ENCODE data around the gene PPP6R2.

Gene PPP6R2

GRCh38 chr22:50401907-50402306 is 58.8 kb downstream of the PPP6R2 start:
- H3K36me3 ChIP-seq (ENCODE audit: control insufficient read depth in 2 of 2, insufficient read depth in 1 of 2, low read length in 2 of 2) = peaks cover 12 to 53% of the 10 kb centered on the region in 2 experiments; a peak in 2 of 3 replicates
- no peaks in the 10 kb centered on the region for H3K9me3 ChIP-seq (ENCODE audit: control insufficient read depth, insufficient read depth, low read depth, low read length)
- CTCF ChIA-PET = no interaction called here
- peaks cover 6% of the 10 kb centered on the region for H3K4me1 ChIP-seq (ENCODE audit: control insufficient read depth, insufficient read depth, low read length)
- no peak overlapping the region; the same call in 1 of the 2 replicates for H3K27ac ChIP-seq (ENCODE audit: extremely low read depth, low read depth, low read length)
- H3K4me3 ChIP-seq (ENCODE audit: low read depth, low read length) = no peak overlapping the region
- TF ChIP-seq ZNF548 (tag by site-specific recombination; IDR thresholded peaks at IDR 0.05) (no peak), ZNF701 (tag by site-specific recombination; IDR thresholded peaks at IDR 0.05) (no peak), ZNF391 (tag by site-specific recombination; IDR thresholded peaks at IDR 0.05; ENCODE audit: borderline replicate concordance, low read depth) (no peak), ZNF776 (tag by site-specific recombination; IDR thresholded peaks at IDR 0.05; ENCODE audit: borderline replicate concordance) (no peak), ZBTB7A (tag by site-specific recombination; IDR thresholded peaks at IDR 0.05; ENCODE audit: low read depth) (no peak), ZNF664 (tag by site-specific recombination; IDR thresholded peaks at IDR 0.05) (no peak), ELK4 (IDR thresholded peaks at IDR 0.05; ENCODE audit: borderline replicate concordance, low read depth, low read length) (no peak), ZNF211 (tag by site-specific recombination; IDR thresholded peaks at IDR 0.05; ENCODE audit: low read depth) (no peak)
- POLR2A ChIA-PET = no interaction called here

DNA sequence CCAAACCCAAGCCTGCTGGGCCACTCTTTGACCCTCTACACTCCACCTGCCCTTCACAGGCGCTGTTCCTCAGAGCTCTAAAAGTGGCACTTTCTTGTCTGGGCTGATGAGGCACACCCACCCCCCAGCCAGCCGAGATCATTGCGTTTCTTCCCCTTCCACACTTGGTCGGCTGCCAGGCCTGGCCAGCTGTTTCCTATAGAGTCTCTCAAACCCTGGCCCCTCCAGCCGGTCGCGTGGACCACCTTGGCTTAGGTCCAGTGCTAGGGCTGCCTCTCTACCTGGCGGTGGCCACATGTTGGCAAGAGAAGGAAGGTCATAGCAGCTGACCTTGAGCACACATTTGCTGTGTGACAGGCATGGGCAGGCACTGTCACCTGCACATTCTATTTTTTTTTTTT is 60.6 kb downstream of the PPP6R2 start:
- ChIA-PET CTCF (interaction anchor here (0.6 kb wide), 2 partner anchors 25 to 49 kb away, joined by 4 read pairs; no protein-coding TSS in a partner anchor), POLR2A (interaction anchor here (0.6 to 1.1 kb wide), 2 partner anchors 9 to 14 kb away, joined by 3 to 6 read pairs; no protein-coding TSS in a partner anchor)
- Histone ChIP-seq H3K9me3 (ENCODE audit: control insufficient read depth, insufficient read depth, low read depth, low read length) (no peaks in the 10 kb centered on the region), H3K36me3 (ENCODE audit: control insufficient read depth in 2 of 2, insufficient read depth in 1 of 2, low read length in 2 of 2) (peaks cover 24 to 71% of the 10 kb centered on the region in 2 experiments; a peak in 2 of 3 replicates), H3K4me3 (ENCODE audit: low read depth, low read length) (no peak overlapping the region), H3K4me1 (ENCODE audit: control insufficient read depth, insufficient read depth, low read length) (no peaks in the 10 kb centered on the region), H3K27ac (ENCODE audit: extremely low read depth, low read depth, low read length) (no peak overlapping the region)
- TF ChIP-seq MYNN (tag by site-specific recombination; IDR thresholded peaks at IDR 0.05; ENCODE audit: borderline replicate concordance) (no peak), ZNF2 (tag by site-specific recombination; IDR thresholded peaks at IDR 0.05) (no peak), ZBTB10 (tag by site-specific recombination; IDR thresholded peaks at IDR 0.05) (no peak), GLIS2 (tag by site-specific recombination; IDR thresholded peaks at IDR 0.05) (no peak), ZNF704 (tag by site-specific recombination; IDR thresholded peaks at IDR 0.05) (no peak), ZNF610 (tag by site-specific recombination; IDR thresholded peaks at IDR 0.05; ENCODE audit: borderline replicate concordance) (no peak), ZNF239 (tag by site-specific recombination; IDR thresholded peaks at IDR 0.05) (no peak), INSM2 (tag by site-specific recombination; IDR thresholded peaks at IDR 0.05) (no peak), GLIS1 (tag by site-specific recombination; IDR thresholded peaks at IDR 0.05) (no peak), ZNF19 (tag by site-specific recombination; IDR thresholded peaks at IDR 0.05; ENCODE audit: low read depth) (no peak), ZNF514 (tag by site-specific recombination; IDR thresholded peaks at IDR 0.05) (no peak), IKZF3 (tag by site-specific recombination; IDR thresholded peaks at IDR 0.05) (no peak)
- TF ChIP-seq, protein P1, sequence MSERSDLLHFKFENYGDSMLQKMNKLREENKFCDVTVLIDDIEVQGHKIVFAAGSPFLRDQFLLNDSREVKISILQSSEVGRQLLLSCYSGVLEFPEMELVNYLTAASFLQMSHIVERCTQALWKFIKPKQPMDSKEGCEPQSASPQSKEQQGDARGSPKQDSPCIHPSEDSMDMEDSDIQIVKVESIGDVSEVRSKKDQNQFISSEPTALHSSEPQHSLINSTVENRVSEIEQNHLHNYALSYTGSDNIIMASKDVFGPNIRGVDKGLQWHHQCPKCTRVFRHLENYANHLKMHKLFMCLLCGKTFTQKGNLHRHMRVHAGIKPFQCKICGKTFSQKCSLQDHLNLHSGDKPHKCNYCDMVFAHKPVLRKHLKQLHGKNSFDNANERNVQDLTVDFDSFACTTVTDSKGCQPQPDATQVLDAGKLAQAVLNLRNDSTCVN (tag by site-specific recombination; optimal IDR thresholded peaks at IDR 0.05) = no peak
- TF ChIP-seq, protein P2, sequence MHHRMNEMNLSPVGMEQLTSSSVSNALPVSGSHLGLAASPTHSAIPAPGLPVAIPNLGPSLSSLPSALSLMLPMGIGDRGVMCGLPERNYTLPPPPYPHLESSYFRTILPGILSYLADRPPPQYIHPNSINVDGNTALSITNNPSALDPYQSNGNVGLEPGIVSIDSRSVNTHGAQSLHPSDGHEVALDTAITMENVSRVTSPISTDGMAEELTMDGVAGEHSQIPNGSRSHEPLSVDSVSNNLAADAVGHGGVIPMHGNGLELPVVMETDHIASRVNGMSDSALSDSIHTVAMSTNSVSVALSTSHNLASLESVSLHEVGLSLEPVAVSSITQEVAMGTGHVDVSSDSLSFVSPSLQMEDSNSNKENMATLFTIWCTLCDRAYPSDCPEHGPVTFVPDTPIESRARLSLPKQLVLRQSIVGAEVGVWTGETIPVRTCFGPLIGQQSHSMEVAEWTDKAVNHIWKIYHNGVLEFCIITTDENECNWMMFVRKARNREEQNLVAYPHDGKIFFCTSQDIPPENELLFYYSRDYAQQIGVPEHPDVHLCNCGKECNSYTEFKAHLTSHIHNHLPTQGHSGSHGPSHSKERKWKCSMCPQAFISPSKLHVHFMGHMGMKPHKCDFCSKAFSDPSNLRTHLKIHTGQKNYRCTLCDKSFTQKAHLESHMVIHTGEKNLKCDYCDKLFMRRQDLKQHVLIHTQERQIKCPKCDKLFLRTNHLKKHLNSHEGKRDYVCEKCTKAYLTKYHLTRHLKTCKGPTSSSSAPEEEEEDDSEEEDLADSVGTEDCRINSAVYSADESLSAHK (tag by site-specific recombination; IDR thresholded peaks at IDR 0.05) = no peak
- TF ChIP-seq, protein P3, sequence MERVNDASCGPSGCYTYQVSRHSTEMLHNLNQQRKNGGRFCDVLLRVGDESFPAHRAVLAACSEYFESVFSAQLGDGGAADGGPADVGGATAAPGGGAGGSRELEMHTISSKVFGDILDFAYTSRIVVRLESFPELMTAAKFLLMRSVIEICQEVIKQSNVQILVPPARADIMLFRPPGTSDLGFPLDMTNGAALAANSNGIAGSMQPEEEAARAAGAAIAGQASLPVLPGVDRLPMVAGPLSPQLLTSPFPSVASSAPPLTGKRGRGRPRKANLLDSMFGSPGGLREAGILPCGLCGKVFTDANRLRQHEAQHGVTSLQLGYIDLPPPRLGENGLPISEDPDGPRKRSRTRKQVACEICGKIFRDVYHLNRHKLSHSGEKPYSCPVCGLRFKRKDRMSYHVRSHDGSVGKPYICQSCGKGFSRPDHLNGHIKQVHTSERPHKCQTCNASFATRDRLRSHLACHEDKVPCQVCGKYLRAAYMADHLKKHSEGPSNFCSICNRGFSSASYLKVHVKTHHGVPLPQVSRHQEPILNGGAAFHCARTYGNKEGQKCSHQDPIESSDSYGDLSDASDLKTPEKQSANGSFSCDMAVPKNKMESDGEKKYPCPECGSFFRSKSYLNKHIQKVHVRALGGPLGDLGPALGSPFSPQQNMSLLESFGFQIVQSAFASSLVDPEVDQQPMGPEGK (tag by site-specific recombination; IDR thresholded peaks at IDR 0.05) = no peak
